ENCODE results near the gene FLACC1.

FLACC1 gene

GRCh38 chr2:201263779-201264178 is 93.4 kb downstream of the FLACC1 start:
- Histone ChIP-seq H3K9ac (ENCODE audit: low read length in 2 of 2) (no peak overlapping the region), H3K27me3 (ENCODE audit: control insufficient read depth in 1 of 2, insufficient read depth in 2 of 2, low read length in 2 of 2) (no peaks in the 10 kb centered on the region), H3K27ac (ENCODE audit: low read length) (no peak overlapping the region), H3K4me1 (ENCODE audit: control insufficient read depth, insufficient read depth, low read length) (no peaks in the 10 kb centered on the region), H3K4me3 (ENCODE audit: low read length in 2 of 2) (no peak overlapping the region), H3K36me3 (ENCODE audit: control insufficient read depth in 2 of 2, insufficient read depth in 2 of 2, low read length in 2 of 2) (peaks cover 0 to 7% of the 10 kb centered on the region in 2 donors), H3K9me3 (ENCODE audit: control insufficient read depth in 2 of 2, low read length in 2 of 2) (no peaks in the 10 kb centered on the region)

- Histone ChIP-seq H3K36me3 (ENCODE audit: control insufficient read depth in 2 of 2, insufficient read depth in 2 of 2, low read length in 2 of 2) (peaks cover 0 to 2% of the 10 kb centered on the region in 2 donors), H3K27me3 (ENCODE audit: control insufficient read depth in 1 of 2, insufficient read depth in 2 of 2, low read length in 2 of 2) (no peaks in the 10 kb centered on the region), H3K9me3 (ENCODE audit: control insufficient read depth in 2 of 2, low read length in 2 of 2) (no peaks in the 10 kb centered on the region), H3K4me1 (ENCODE audit: control insufficient read depth, insufficient read depth, low read length) (no peaks in the 10 kb centered on the region), H3K9ac (ENCODE audit: low read length in 2 of 2) (no peak overlapping the region), H3K4me3 (ENCODE audit: low read length in 2 of 2) (no peak overlapping the region), H3K27ac (ENCODE audit: low read length) (no peak overlapping the region)
Measured at GRCh38 chr2:201262718-201263117, 94.4 kb downstream of the FLACC1 start.

DNA sequence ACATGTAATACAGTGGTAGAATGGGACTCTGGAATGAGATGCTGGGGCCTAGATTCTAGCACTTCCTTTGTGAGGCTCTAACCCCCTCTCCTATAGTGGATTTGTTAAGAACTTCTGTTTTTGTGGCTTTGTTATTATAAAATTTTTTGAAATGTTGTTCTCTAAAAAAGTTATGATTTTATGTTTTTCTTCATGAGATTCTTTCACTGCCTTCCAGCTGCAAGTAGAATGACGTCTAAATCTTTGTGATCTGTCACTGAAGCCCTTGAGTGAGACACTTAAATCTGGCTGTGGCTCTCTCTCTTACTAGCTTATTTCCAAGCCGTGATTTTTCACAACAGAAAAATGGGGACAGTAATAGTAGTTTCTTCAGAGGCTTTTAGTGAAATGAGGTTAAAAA is 95.2 kb downstream of the FLACC1 start:
- no peak overlapping the region for H3K4me3 ChIP-seq (ENCODE audit: low read length in 2 of 2)
- H3K4me1 ChIP-seq (ENCODE audit: control insufficient read depth, insufficient read depth, low read length), result peaks cover 4% of the 10 kb centered on the region

GRCh38 chr2:201261471-201261870 is 95.7 kb downstream of the FLACC1 start:
- Histone ChIP-seq H3K4me3 (ENCODE audit: low read length in 2 of 2) (no peak overlapping the region), H3K27ac (ENCODE audit: low read length) (no peak overlapping the region), H3K36me3 (ENCODE audit: control insufficient read depth in 2 of 2, insufficient read depth in 2 of 2, low read length in 2 of 2) (no peaks in the 10 kb centered on the region), H3K27me3 (ENCODE audit: control insufficient read depth in 1 of 2, insufficient read depth in 2 of 2, low read length in 2 of 2) (no peaks in the 10 kb centered on the region), H3K9ac (ENCODE audit: low read length in 2 of 2) (no peak overlapping the region), H3K9me3 (ENCODE audit: control insufficient read depth in 2 of 2, low read length in 2 of 2) (no peaks in the 10 kb centered on the region), H3K4me1 (ENCODE audit: control insufficient read depth, insufficient read depth, low read length) (peaks cover 4% of the 10 kb centered on the region)

More for the DNA sequence above, 95.2 kb downstream of the FLACC1 start:
- Histone ChIP-seq H3K36me3 (ENCODE audit: control insufficient read depth in 2 of 2, insufficient read depth in 2 of 2, low read length in 2 of 2) (no peaks in the 10 kb centered on the region), H3K27ac (ENCODE audit: low read length) (no peak overlapping the region), H3K27me3 (ENCODE audit: control insufficient read depth in 1 of 2, insufficient read depth in 2 of 2, low read length in 2 of 2) (no peaks in the 10 kb centered on the region), H3K9me3 (ENCODE audit: control insufficient read depth in 2 of 2, low read length in 2 of 2) (no peaks in the 10 kb centered on the region), H3K9ac (ENCODE audit: low read length in 2 of 2) (no peak overlapping the region)

DNA sequence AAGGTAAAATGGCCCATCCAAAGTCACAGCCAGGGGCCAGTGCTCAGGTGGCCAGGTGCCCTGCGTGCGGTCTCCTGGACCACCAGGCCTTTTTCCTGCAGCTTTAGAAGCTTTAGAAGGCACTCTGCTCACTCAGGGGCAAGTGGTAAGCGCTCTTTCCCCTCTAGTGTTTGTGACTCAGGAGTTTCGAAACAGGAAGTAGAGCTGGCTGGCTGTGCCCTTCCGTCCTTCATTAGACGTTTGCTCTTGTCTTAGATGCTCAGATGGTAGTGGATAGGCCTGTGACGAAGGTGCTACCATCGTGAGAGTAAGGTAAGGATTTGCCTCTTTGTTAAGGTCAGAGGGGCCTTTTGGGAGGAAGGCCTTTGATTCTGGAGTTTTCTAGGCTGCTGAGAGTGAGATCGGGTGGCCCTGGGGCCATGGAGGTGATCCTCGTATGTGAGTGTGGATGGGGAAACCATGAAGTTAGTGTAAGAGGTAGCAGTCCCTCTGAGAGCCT is 96.8 kb downstream of the FLACC1 start, which contains the start of gene CASP8:
CASP8 (plus strand) TSS at position 235 of the 499 bp plus-strand sequence. CDS start 5,951 bp downstream, outside the sequence.
- H3K9ac ChIP-seq (ENCODE audit: low read length in 2 of 2), result peak within 1 kb of the TSS in 1 of 2 donors; percentile 23
- no peaks in the 10 kb centered on the region for H3K36me3 ChIP-seq (ENCODE audit: control insufficient read depth in 2 of 2, insufficient read depth in 2 of 2, low read length in 2 of 2)
- no peaks in the 10 kb centered on the region for H3K9me3 ChIP-seq (ENCODE audit: control insufficient read depth in 2 of 2, low read length in 2 of 2)
- H3K27me3 ChIP-seq (ENCODE audit: control insufficient read depth in 1 of 2, insufficient read depth in 2 of 2, low read length in 2 of 2), result no peaks in the 10 kb centered on the region
- H3K27ac ChIP-seq (ENCODE audit: low read length), result peak within 1 kb of the TSS; percentile 24
- peaks cover 4% of the 10 kb centered on the region for H3K4me1 ChIP-seq (ENCODE audit: control insufficient read depth, insufficient read depth, low read length)
- H3K4me3 ChIP-seq (ENCODE audit: low read length in 2 of 2), result peak within 1 kb of the TSS in 1 of 2 donors; percentile 95

DNA sequence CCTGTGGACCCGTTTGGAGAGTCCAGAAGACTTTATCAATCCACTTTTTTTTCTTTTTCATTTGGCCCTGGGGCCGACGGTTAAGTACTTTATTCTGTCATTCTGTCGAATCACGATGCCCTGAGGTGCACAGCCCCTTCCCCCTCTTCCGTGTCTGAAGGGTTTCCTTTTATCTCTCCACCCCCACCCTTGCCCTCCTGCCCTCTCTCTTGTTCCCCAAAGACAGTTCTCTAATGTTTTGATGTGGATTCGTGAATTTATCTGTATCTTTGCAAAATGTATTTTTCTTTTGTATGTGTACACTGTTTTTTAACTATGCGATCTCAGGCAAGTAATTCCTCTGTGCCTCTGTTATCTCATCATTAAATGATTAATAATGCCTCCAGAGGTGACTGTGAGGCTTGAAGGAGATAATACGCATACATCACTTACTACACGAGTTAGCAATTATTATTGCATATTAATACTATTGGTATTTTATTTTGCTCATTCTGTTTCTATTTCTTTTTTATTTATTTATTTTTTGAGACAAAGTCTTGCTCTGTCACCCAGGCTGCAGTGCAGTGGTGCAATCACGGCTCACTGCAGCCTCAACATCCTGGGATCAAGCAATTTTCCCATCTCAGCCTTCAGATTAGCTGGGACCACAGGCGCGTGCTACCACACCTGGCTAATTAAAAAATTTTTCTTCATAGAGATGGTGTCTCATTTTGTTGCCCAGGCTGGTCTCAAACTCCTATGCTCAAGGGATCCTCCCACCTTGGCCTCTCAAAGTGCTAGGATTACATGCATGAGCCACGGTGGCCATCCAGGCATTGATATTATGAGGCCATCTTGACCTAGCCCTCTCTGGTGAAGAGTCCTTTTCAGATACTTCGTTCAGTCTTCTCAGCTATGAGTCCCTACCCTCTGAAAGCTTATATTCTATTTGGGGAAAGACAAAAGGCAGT is 98.2 kb downstream of the FLACC1 start:
- H3K27me3 ChIP-seq (ENCODE audit: control insufficient read depth in 1 of 2, insufficient read depth in 2 of 2, low read length in 2 of 2), result no peaks in the 10 kb centered on the region
- peak overlapping the region; percentile 81 to 95 for H3K4me3 ChIP-seq (ENCODE audit: low read length in 2 of 2)
- peaks cover 10% of the 10 kb centered on the region for H3K4me1 ChIP-seq (ENCODE audit: control insufficient read depth, insufficient read depth, low read length)
- H3K27ac ChIP-seq (ENCODE audit: low read length), result peak overlapping the region; percentile 66
- no peaks in the 10 kb centered on the region for H3K36me3 ChIP-seq (ENCODE audit: control insufficient read depth in 2 of 2, insufficient read depth in 2 of 2, low read length in 2 of 2)
- H3K9ac ChIP-seq (ENCODE audit: low read length in 2 of 2), result peak overlapping the region; percentile 67 to 92
- no peaks in the 10 kb centered on the region for H3K9me3 ChIP-seq (ENCODE audit: control insufficient read depth in 2 of 2, low read length in 2 of 2)

- Histone ChIP-seq H3K27me3 (ENCODE audit: control insufficient read depth in 1 of 2, insufficient read depth in 2 of 2, low read length in 2 of 2) (no peaks in the 10 kb centered on the region), H3K36me3 (ENCODE audit: control insufficient read depth in 2 of 2, insufficient read depth in 2 of 2, low read length in 2 of 2) (no peaks in the 10 kb centered on the region), H3K27ac (ENCODE audit: low read length) (peak overlapping the region; percentile 66), H3K9me3 (ENCODE audit: control insufficient read depth in 2 of 2, low read length in 2 of 2) (no peaks in the 10 kb centered on the region), H3K4me3 (ENCODE audit: low read length in 2 of 2) (peak overlapping the region; percentile 81 to 95), H3K4me1 (ENCODE audit: control insufficient read depth, insufficient read depth, low read length) (peaks cover 10% of the 10 kb centered on the region), H3K9ac (ENCODE audit: low read length in 2 of 2) (peak overlapping the region; percentile 67 to 92)
Measured at GRCh38 chr2:201257956-201258665, 99.0 kb downstream of the FLACC1 start.

DNA sequence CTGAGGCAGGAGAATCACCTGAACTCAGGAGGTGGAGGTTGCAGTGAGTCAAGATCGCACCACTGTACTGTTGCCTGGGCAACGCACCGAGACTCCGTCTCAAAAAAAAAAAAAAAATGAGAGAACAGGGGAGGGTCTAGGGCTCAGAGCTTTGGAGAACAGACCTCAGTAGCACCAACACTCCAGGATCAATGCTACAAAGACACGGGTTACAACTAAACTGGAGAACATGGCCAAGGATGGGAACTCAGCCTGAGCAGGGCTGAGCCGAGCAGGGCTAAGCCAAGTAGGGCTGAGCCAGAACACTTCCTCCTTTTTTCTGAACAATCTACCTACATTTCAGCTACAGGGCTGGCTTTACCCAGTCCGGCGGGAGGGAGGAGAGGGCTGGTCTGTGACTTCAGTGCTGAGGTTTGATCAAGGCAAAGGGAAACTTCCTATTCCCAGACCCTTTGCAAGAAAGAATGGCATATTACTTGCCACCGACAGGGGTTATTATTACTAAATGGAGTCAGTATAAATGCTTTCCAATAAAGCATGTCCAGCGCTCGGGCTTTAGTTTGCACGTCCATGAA is 99.7 kb downstream of the FLACC1 start:
- Histone ChIP-seq H3K4me1 (ENCODE audit: control insufficient read depth, insufficient read depth, low read length) (peaks cover 10% of the 10 kb centered on the region), H3K9me3 (ENCODE audit: control insufficient read depth in 2 of 2, low read length in 2 of 2) (no peaks in the 10 kb centered on the region), H3K27me3 (ENCODE audit: control insufficient read depth in 1 of 2, insufficient read depth in 2 of 2, low read length in 2 of 2) (no peaks in the 10 kb centered on the region), H3K4me3 (ENCODE audit: low read length in 2 of 2) (peak overlapping the region; percentile 81 to 95), H3K9ac (ENCODE audit: low read length in 2 of 2) (peak overlapping the region; percentile 67 to 92), H3K27ac (ENCODE audit: low read length) (peak overlapping the region; percentile 66), H3K36me3 (ENCODE audit: control insufficient read depth in 2 of 2, insufficient read depth in 2 of 2, low read length in 2 of 2) (no peaks in the 10 kb centered on the region)

- peaks cover 10% of the 10 kb centered on the region for H3K4me1 ChIP-seq (ENCODE audit: control insufficient read depth, insufficient read depth, low read length)
- H3K9ac ChIP-seq (ENCODE audit: low read length in 2 of 2), result no peak overlapping the region
Measured at GRCh38 chr2:201256082-201256481, 101.1 kb downstream of the FLACC1 start.

GRCh38 chr2:201255408-201256033 is 101.6 kb downstream of the FLACC1 start:
- no peaks in the 10 kb centered on the region for H3K9me3 ChIP-seq (ENCODE audit: control insufficient read depth in 2 of 2, low read length in 2 of 2)
- H3K27ac ChIP-seq (ENCODE audit: low read length), result no peak overlapping the region
- no peak overlapping the region for H3K4me3 ChIP-seq (ENCODE audit: low read length in 2 of 2)
- no peaks in the 10 kb centered on the region for H3K27me3 ChIP-seq (ENCODE audit: control insufficient read depth in 1 of 2, insufficient read depth in 2 of 2, low read length in 2 of 2)
- no peaks in the 10 kb centered on the region for H3K36me3 ChIP-seq (ENCODE audit: control insufficient read depth in 2 of 2, insufficient read depth in 2 of 2, low read length in 2 of 2)
- H3K4me1 ChIP-seq (ENCODE audit: control insufficient read depth, insufficient read depth, low read length), result peaks cover 10% of the 10 kb centered on the region
- H3K9ac ChIP-seq (ENCODE audit: low read length in 2 of 2), result no peak overlapping the region

More at GRCh38 chr2:201256082-201256481, 101.1 kb downstream of the FLACC1 start:
- Histone ChIP-seq H3K36me3 (ENCODE audit: control insufficient read depth in 2 of 2, insufficient read depth in 2 of 2, low read length in 2 of 2) (no peaks in the 10 kb centered on the region), H3K4me3 (ENCODE audit: low read length in 2 of 2) (no peak overlapping the region), H3K9me3 (ENCODE audit: control insufficient read depth in 2 of 2, low read length in 2 of 2) (no peaks in the 10 kb centered on the region), H3K27me3 (ENCODE audit: control insufficient read depth in 1 of 2, insufficient read depth in 2 of 2, low read length in 2 of 2) (no peaks in the 10 kb centered on the region), H3K27ac (ENCODE audit: low read length) (no peak overlapping the region)
